ENCODE data around the gene CD300LF. TPM values are rescaled to one million over a fixed set of nuclear protein-coding genes. Genes with fewer than 3 reads are reported as not detected.
A peak's percentile ranks its signal among the peaks of the same experiment; 100 is the strongest.

CD300LF gene
- total RNA-seq, 2 experiments from 2014 or later = not detected

DNA sequence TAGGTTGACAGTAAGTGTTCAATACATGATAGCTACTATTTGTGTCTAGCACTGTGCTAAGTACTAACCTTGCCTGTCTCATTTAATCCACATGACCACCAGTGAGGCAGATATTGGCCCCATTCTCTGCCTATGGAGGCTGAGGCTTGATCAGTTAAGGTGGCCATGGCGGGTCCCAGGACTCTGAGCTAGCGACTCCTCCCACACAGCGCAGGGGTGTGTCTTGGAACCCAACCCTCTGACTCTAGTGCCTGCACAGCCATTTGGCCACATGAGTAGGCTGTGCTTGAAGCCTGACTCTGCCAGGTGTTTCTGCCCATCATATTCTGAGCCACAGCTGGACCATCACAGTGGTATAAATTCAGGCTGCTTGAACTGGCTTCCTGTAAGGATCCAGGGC, 42.1 kb upstream of the CD300LF start:
- peak overlapping the region; percentile 43 for H3K27ac Mint-ChIP-seq

DNA sequence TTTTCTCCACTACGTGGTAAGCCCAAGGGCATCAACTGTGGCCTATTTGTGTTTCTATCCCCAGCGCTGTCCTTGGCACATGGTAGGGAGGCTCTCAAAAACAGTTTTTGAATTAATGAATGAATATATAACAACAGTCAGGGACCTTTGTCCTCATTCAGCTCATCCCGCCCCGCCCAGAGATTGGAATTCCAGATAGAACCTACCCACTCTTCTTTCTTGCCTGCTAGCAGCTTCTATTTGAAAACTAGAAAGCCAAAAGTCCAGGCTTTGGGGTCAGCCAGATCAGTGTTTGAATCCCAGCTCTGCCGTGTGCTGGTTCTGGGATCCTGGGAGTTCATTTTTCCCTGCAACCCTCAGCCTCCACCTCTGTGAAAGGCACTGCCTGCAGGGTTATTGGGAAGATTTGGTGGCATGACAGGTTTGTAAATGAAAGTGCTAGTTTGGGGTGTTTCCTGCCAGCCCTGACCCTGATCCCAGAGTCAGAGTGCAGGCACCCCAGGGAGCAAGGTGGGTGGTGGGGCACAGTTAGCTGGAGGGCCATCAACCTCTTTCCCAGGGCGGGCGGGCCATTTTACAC, 40.2 kb upstream of the CD300LF start:
- ATAC-seq = no peak
- H3K27ac Mint-ChIP-seq = peak overlapping the region; percentile 90
- H3K36me3 Mint-ChIP-seq (ENCODE audit: low read depth) = peaks cover 55% of the 10 kb centered on the region
- DNase-seq = no peak
- ChIA-PET CTCF (interaction anchor here (1.3 to 4.8 kb wide), 6 partner anchors 12 to 112 kb away, joined by 3 to 41 read pairs (median 6); partner anchors contain the start of gene RAB37), POLR2A (interaction anchor here (1.5 kb wide), 1 partner anchor 18 kb away, joined by 4 read pairs; no protein-coding TSS in a partner anchor)
- H3K9me3 Mint-ChIP-seq (ENCODE audit: insufficient read depth) = no peaks in the 10 kb centered on the region
- peak overlapping the region; percentile 99 for H3K4me3 Mint-ChIP-seq
- peaks cover 50% of the 10 kb centered on the region for H3K4me1 Mint-ChIP-seq (ENCODE audit: low read depth)
- no peaks in the 10 kb centered on the region for H3K27me3 Mint-ChIP-seq (ENCODE audit: low read depth)

More for the DNA sequence above, 42.1 kb upstream of the CD300LF start:
- DNase-seq (no peak), ATAC-seq (no peak)
- H3K36me3 Mint-ChIP-seq (ENCODE audit: low read depth) = peaks cover 60% of the 10 kb centered on the region
- ChIA-PET CTCF (interaction anchor here (0.7 to 6.8 kb wide), 7 partner anchors 9 to 108 kb away, joined by 3 to 79 read pairs (median 3); partner anchors contain the start of gene RAB37), POLR2A (interaction anchor here (0.8 kb wide), 1 partner anchor 17 kb away, joined by 3 read pairs; no protein-coding TSS in a partner anchor)
- H3K9me3 Mint-ChIP-seq (ENCODE audit: insufficient read depth) = no peaks in the 10 kb centered on the region
- H3K4me1 Mint-ChIP-seq (ENCODE audit: low read depth) = peaks cover 68% of the 10 kb centered on the region
- no peaks in the 10 kb centered on the region for H3K27me3 Mint-ChIP-seq (ENCODE audit: low read depth)
- H3K4me3 Mint-ChIP-seq = no peak overlapping the region

- no peaks in the 10 kb centered on the region for H3K27me3 Mint-ChIP-seq (ENCODE audit: low read depth)
- peak overlapping the region; percentile 99 for H3K4me3 Mint-ChIP-seq
- peaks cover 50% of the 10 kb centered on the region for H3K4me1 Mint-ChIP-seq (ENCODE audit: low read depth)
- peak overlapping the region; percentile 90 for H3K27ac Mint-ChIP-seq
- H3K9me3 Mint-ChIP-seq (ENCODE audit: insufficient read depth) = no peaks in the 10 kb centered on the region
- no peak for ATAC-seq
- ChIA-PET POLR2A (interaction anchor here (2.8 kb wide), 1 partner anchor 10 kb away, joined by 10 read pairs; no protein-coding TSS in a partner anchor), CTCF (interaction anchor here (1.3 to 4.8 kb wide), 8 partner anchors 7 to 113 kb away, joined by 3 to 42 read pairs (median 10); partner anchors contain the start of gene RAB37)
- peaks cover 55% of the 10 kb centered on the region for H3K36me3 Mint-ChIP-seq (ENCODE audit: low read depth)
- no peak for DNase-seq
Observed at GRCh38 chr17:74752415-74752814, 39.7 kb upstream of the CD300LF start.

DNA sequence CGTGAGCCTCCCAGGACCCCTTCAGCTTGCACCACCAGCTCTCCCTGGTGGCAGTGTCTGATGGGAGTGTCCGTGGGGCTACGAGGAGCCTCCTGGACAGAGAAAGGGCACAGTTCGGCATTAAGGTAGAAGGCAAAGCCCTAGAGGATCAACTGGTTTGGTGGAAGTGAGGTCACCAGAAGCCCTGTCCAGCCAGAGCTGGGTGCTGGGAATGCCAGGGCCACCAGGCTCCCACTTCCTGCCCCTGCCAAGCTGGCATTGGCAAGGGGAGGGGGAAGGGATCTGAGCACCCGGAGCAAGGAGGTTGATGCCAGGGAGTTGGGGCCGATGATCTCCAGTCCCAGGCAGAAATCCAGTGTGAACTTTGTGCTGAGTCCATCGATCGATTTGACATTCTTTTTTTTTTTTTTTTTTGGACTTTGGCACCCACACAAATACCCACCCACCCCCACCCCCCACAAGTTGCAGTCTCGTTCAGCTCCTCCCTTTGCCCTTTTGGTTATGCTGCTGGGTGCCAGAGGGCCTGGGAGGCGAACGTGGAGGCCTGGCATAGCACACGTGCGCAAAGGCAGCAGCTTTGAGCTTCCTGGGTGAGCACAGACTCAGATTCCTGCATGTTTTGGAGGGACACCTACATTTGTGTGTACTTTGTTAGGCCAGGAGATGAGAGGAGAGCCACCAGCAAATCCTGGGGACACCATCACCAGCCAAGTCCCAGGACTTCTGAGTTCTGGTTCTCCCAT, 37.8 kb upstream of the CD300LF start:
- ChIA-PET POLR2A (interaction anchor here (0.8 to 6.9 kb wide), 10 partner anchors 9 to 263 kb away, joined by 3 to 62 read pairs (median 8); partner anchors contain the start of genes FDXR, NAT9 and RAB37), CTCF (interaction anchor here (1.0 to 4.8 kb wide), 16 partner anchors 9 to 211 kb away, joined by 3 to 42 read pairs (median 8); partner anchors contain the start of genes NAT9 and RAB37)
- H3K9me3 Mint-ChIP-seq (ENCODE audit: insufficient read depth) = no peaks in the 10 kb centered on the region
- peak overlapping the region; percentile 99 for H3K4me3 Mint-ChIP-seq
- ATAC-seq (no peak), DNase-seq (no peak)
- H3K27me3 Mint-ChIP-seq (ENCODE audit: low read depth) = no peaks in the 10 kb centered on the region
- peak overlapping the region; percentile 90 for H3K27ac Mint-ChIP-seq
- peaks cover 54% of the 10 kb centered on the region for H3K4me1 Mint-ChIP-seq (ENCODE audit: low read depth)
- peaks cover 52% of the 10 kb centered on the region for H3K36me3 Mint-ChIP-seq (ENCODE audit: low read depth)

DNA sequence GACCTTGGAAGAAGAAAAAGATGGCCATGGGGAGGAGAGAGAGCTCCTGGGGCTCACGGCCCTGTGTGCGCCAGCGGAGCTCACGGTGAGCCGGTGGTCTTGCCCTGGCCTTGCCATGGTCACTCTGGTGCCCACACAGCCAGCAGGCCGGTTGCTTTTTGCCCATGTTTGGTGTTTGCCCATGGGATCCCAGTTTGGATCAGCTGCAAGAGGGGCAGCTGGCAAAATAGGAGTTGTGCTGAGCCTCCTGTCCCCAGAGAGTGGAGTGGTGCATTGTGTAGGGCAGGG, 37.3 kb upstream of the CD300LF start:
- ATAC-seq = no peak
- Mint-ChIP-seq H3K27ac (peak overlapping the region; percentile 90), H3K9me3 (ENCODE audit: insufficient read depth) (no peaks in the 10 kb centered on the region), H3K36me3 (ENCODE audit: low read depth) (peaks cover 47% of the 10 kb centered on the region), H3K4me1 (ENCODE audit: low read depth) (peaks cover 50% of the 10 kb centered on the region), H3K4me3 (peak overlapping the region; percentile 99), H3K27me3 (ENCODE audit: low read depth) (no peaks in the 10 kb centered on the region)
- ChIA-PET POLR2A (interaction anchor here (0.8 to 6.9 kb wide), 10 partner anchors 8 to 263 kb away, joined by 3 to 62 read pairs (median 8); partner anchors contain the start of genes FDXR, NAT9 and RAB37), CTCF (interaction anchor here (1.0 to 4.8 kb wide), 15 partner anchors 10 to 212 kb away, joined by 3 to 42 read pairs (median 8); partner anchors contain the start of gene RAB37)
- DNase-seq = no peak

DNA sequence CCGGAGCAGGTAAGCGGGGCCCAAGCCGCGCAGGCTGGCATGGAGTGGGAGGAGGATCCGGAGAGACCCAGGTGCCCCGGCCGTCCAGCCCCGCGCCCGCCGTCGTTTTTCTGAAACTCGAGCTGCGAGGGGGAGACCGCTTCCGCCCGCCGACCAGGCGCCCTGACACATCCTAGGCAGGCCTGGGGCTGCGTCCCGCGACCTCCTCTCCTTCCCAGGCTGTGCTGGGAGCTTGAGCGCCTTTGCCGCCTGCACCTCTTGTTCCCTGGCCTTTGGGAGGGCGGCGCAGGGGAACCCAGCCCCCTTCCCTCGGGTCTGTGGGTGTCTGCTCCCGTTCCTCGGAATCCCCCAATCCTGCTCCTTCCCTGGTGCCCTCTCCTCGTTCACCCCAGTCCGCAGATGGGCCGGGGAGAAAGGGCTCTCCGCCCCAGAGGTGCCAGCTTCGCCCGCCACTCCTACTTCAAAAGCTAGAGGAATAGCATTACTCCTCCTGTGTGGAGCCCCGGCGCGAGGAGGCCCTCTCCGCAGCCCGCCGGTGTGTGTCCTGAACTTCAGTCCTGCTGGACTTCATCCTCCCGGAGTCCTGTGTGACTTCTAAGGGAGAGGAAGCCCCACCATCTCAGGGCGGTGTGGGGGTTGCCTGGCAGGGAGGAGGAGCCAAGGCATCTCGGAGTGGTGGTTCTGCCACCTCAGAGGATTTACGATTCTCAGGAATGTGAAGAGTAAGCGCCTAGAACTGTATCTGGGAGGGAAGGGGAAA, 36.7 kb upstream of the CD300LF start:
- H3K27ac Mint-ChIP-seq = peak overlapping the region; percentile 90
- H3K4me3 Mint-ChIP-seq = peak overlapping the region; percentile 99
- peak; percentile 3 for ATAC-seq
- no peaks in the 10 kb centered on the region for H3K9me3 Mint-ChIP-seq (ENCODE audit: insufficient read depth)
- CTCF ChIA-PET = interaction anchor here (1.0 to 4.8 kb wide), 14 partner anchors 10 to 212 kb away, joined by 3 to 42 read pairs (median 7); partner anchors contain the start of gene RAB37
- POLR2A ChIA-PET = interaction anchor here (0.7 to 6.9 kb wide), 10 partner anchors 7 to 264 kb away, joined by 3 to 62 read pairs (median 8); partner anchors contain the start of genes NAT9 and RAB37
- H3K36me3 Mint-ChIP-seq (ENCODE audit: low read depth) = peaks cover 42% of the 10 kb centered on the region
- H3K27me3 Mint-ChIP-seq (ENCODE audit: low read depth) = no peaks in the 10 kb centered on the region
- H3K4me1 Mint-ChIP-seq (ENCODE audit: low read depth) = peaks cover 50% of the 10 kb centered on the region
- DNase-seq = peak; percentile 73

DNA sequence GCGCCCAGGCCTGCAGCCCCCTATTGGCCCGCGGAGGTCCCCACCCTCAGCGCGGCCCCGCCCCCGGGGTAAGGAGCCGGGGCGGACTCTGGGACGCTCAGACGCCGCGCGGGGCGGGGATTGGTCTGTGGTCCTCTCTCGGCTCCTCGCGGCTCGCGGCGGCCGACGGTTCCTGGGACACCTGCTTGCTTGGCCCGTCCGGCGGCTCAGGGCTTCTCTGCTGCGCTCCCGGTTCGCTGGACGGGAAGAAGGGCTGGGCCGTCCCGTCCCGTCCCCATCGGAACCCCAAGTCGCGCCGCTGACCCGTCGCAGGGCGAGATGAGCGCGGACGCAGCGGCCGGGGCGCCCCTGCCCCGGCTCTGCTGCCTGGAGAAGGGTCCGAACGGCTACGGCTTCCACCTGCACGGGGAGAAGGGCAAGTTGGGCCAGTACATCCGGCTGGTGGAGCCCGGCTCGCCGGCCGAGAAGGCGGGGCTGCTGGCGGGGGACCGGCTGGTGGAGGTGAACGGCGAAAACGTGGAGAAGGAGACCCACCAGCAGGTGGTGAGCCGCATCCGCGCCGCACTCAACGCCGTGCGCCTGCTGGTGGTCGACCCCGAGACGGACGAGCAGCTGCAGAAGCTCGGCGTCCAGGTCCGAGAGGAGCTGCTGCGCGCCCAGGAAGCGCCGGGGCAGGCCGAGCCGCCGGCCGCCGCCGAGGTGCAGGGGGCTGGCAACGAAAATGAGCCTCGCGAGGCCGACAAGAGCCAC, 36.0 kb upstream of the CD300LF start, which contains the start of gene NHERF1:
Gene NHERF1, plus strand, starts transcription at position 100 of the 750 bp plus-strand sequence. Its CDS starts 219 bp downstream, at position 319.
- Mint-ChIP-seq H3K9me3 (ENCODE audit: insufficient read depth) (no peaks in the 10 kb centered on the region), H3K4me3 (peak within 1 kb of the TSS; percentile 99), H3K36me3 (ENCODE audit: low read depth) (peaks cover 45% of the 10 kb centered on the region), H3K4me1 (ENCODE audit: low read depth) (peaks cover 56% of the 10 kb centered on the region), H3K27me3 (ENCODE audit: low read depth) (no peaks in the 10 kb centered on the region), H3K27ac (peak within 1 kb of the TSS; percentile 90)
- ATAC-seq = peak; percentile 90
- DNase-seq = peak; percentile 95
- ChIA-PET POLR2A (interaction anchor here (0.7 to 6.9 kb wide), 7 partner anchors 11 to 114 kb away, joined by 3 to 62 read pairs (median 8); partner anchors contain the start of genes NAT9 and RAB37), CTCF (interaction anchor here (1.2 to 4.8 kb wide), 12 partner anchors 11 to 114 kb away, joined by 4 to 42 read pairs (median 12); partner anchors contain the start of gene RAB37)

- no peak for ATAC-seq
- Mint-ChIP-seq H3K4me1 (ENCODE audit: low read depth) (peaks cover 56% of the 10 kb centered on the region), H3K9me3 (ENCODE audit: insufficient read depth) (no peaks in the 10 kb centered on the region), H3K27ac (no peak overlapping the region), H3K27me3 (ENCODE audit: low read depth) (no peaks in the 10 kb centered on the region), H3K36me3 (ENCODE audit: low read depth) (peaks cover 45% of the 10 kb centered on the region), H3K4me3 (peak overlapping the region; percentile 99)
- ChIA-PET POLR2A (interaction anchor here (6.9 kb wide), 1 partner anchor 11 kb away, joined by 62 read pairs; the partner anchor contains the start of gene RAB37), CTCF (interaction anchor here (3.2 to 4.5 kb wide), 3 partner anchors 9 to 43 kb away, joined by 18 to 79 read pairs (median 54); no protein-coding TSS in a partner anchor)
- no peak for DNase-seq
Observed at GRCh38 chr17:74748279-74748528, 35.5 kb upstream of the CD300LF start.

- POLR2A ChIA-PET = interaction anchor here (0.7 to 6.9 kb wide), 7 partner anchors 10 to 33 kb away, joined by 3 to 62 read pairs (median 4); partner anchors contain the start of gene RAB37
- Mint-ChIP-seq H3K9me3 (ENCODE audit: insufficient read depth) (no peaks in the 10 kb centered on the region), H3K4me1 (ENCODE audit: low read depth) (peaks cover 57% of the 10 kb centered on the region)
Observed at GRCh38 chr17:74746922-74747321, 34.2 kb upstream of the CD300LF start.

DNA sequence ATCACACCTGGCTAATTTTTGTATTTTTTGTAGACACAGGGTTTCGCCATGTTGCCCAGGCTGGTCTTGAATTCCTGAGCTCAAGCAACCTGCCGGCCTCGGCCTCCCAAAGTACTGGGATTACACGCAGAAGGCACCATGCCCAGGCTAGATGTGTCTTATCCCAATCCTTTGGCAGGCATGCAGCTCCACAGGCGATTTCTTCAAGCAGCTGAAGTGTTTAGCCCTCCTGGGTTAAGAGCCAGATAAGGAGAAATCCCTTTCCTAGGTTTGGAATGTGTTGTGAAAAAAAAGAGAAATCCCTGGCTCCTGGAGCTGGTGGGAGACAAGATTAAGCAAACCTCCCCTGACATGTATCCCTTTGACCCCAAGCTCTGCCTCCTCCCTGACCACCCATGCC, 33.7 kb upstream of the CD300LF start:
- Mint-ChIP-seq H3K4me3 (no peak overlapping the region), H3K27me3 (ENCODE audit: low read depth) (no peaks in the 10 kb centered on the region), H3K4me1 (ENCODE audit: low read depth) (peaks cover 60% of the 10 kb centered on the region), H3K36me3 (ENCODE audit: low read depth) (peaks cover 32% of the 10 kb centered on the region), H3K9me3 (ENCODE audit: insufficient read depth) (no peaks in the 10 kb centered on the region), H3K27ac (peak overlapping the region; percentile 77)
- POLR2A ChIA-PET = interaction anchor here (0.7 to 6.9 kb wide), 6 partner anchors 9 to 128 kb away, joined by 3 to 62 read pairs (median 4); partner anchors contain the start of gene RAB37
- ATAC-seq (no peak), DNase-seq (no peak)
- CTCF ChIA-PET = interaction anchor here (1.5 to 4.5 kb wide), 10 partner anchors 8 to 214 kb away, joined by 3 to 79 read pairs (median 37); partner anchors contain the start of genes NAT9 and RAB37

More at GRCh38 chr17:74746922-74747321, 34.2 kb upstream of the CD300LF start:
- CTCF ChIA-PET = interaction anchor here (1.5 to 4.5 kb wide), 9 partner anchors 9 to 117 kb away, joined by 3 to 79 read pairs (median 38); partner anchors contain the start of genes NAT9 and RAB37
- Mint-ChIP-seq H3K4me3 (peak overlapping the region; percentile 99), H3K27me3 (ENCODE audit: low read depth) (no peaks in the 10 kb centered on the region), H3K27ac (peak overlapping the region; percentile 77), H3K36me3 (ENCODE audit: low read depth) (peaks cover 37% of the 10 kb centered on the region)
- no peak for ATAC-seq
- DNase-seq = peak; percentile 41
